ENCODE data around the gene TSC2.
"Not testable (repeated sequence)": the region's sequence is repeated elsewhere in the genome, so short reads cannot be mapped to it uniquely, and the experiment has no call there.

The TSC2 gene

GRCh38 chr16:2095315-2095853 is 47.6 kb downstream of the TSC2 start:
- no peaks in the 10 kb centered on the region for H3K9me3 ChIP-seq (replicated peaks in 1 of 2; ENCODE audit: control insufficient read depth in 2 of 2, insufficient read depth in 1 of 2, low read depth in 1 of 2, low read length in 2 of 2)
- no peak overlapping the region for H3K18ac ChIP-seq (ENCODE audit: low read length)
- no peak overlapping the region for H3K14ac ChIP-seq (ENCODE audit: low read length)
- H3K79me1 ChIP-seq (ENCODE audit: low read depth, low read length): peaks cover 11% of the 10 kb centered on the region
- H3K23ac ChIP-seq (ENCODE audit: low read depth, low read length, poor library complexity): no peak overlapping the region
- H2BK5ac ChIP-seq (ENCODE audit: low read length): no peak overlapping the region
- no peak overlapping the region for H3K4ac ChIP-seq (ENCODE audit: low read length)
- no peak overlapping the region for H3K27ac ChIP-seq (replicated peaks; ENCODE audit: low read length)
- no peak overlapping the region for H2BK15ac ChIP-seq (ENCODE audit: low read length)
- H2AK5ac ChIP-seq (ENCODE audit: low read depth, low read length): no peak overlapping the region
- H4K91ac ChIP-seq (ENCODE audit: low read depth, low read length, poor library complexity): no peak overlapping the region
- H3K27me3 ChIP-seq (ENCODE audit: control insufficient read depth in 3 of 3, insufficient read depth in 3 of 3, low read depth in 1 of 3, low read length in 3 of 3): no peaks in the 10 kb centered on the region
- H3K4me1 ChIP-seq (ENCODE audit: control insufficient read depth in 2 of 2, insufficient read depth in 1 of 2, low read depth in 1 of 2, low read length in 2 of 2): peaks cover 0 to 16% of the 10 kb centered on the region in 2 donors
- H2BK12ac ChIP-seq (ENCODE audit: low read length): no peak overlapping the region
- no peak overlapping the region for H2AFZ ChIP-seq (ENCODE audit: low read length)
- H2BK120ac ChIP-seq (ENCODE audit: low read depth, low read length): no peak overlapping the region
- WGBS, 2 donors (ENCODE audit: extremely low coverage in 2 of 2, insufficient read length in 2 of 2, insufficient replicate concordance in 1 of 2): no CpG with 5 or more reads among the region's 26 CpGs
- H4K8ac ChIP-seq (ENCODE audit: low read depth, low read length): no peak overlapping the region
- H3K36me3 ChIP-seq (replicated peaks in 1 of 2; ENCODE audit: control insufficient read depth in 2 of 2, insufficient read depth in 2 of 2, low read length in 2 of 2): peaks cover 20 to 75% of the 10 kb centered on the region in 2 donors
- peak overlapping the region in 1 of 2 donors; percentile 43 for H3K4me3 ChIP-seq (ENCODE audit: low read length in 2 of 2)
- H3K9ac ChIP-seq (ENCODE audit: low read depth, low read length, poor library complexity): peak overlapping the region; percentile 60
- DNase-seq (ENCODE audit: low spot score): no peak
- H3K4me2 ChIP-seq (ENCODE audit: insufficient read depth, low read length, poor library complexity, severe bottlenecking): no peak overlapping the region

GRCh38 chr16:2095918-2096582 is 48.3 kb downstream of the TSC2 start:
- no peak overlapping the region for H2BK120ac ChIP-seq (ENCODE audit: low read depth, low read length)
- no peak overlapping the region for H4K91ac ChIP-seq (ENCODE audit: low read depth, low read length, poor library complexity)
- peak overlapping the region in 1 of 2 donors; percentile 13 for H3K4me3 ChIP-seq (ENCODE audit: low read length in 2 of 2)
- H4K8ac ChIP-seq (ENCODE audit: low read depth, low read length): peak overlapping the region; percentile 19
- H3K27me3 ChIP-seq (ENCODE audit: control insufficient read depth in 3 of 3, insufficient read depth in 3 of 3, low read depth in 1 of 3, low read length in 3 of 3): no peaks in the 10 kb centered on the region
- no peak overlapping the region for H3K23ac ChIP-seq (ENCODE audit: low read depth, low read length, poor library complexity)
- H3K4me1 ChIP-seq (ENCODE audit: control insufficient read depth in 2 of 2, insufficient read depth in 1 of 2, low read depth in 1 of 2, low read length in 2 of 2): peaks cover 0 to 14% of the 10 kb centered on the region in 2 donors
- DNase-seq (ENCODE audit: low spot score): no peak
- no peak overlapping the region for H3K9ac ChIP-seq (ENCODE audit: low read depth, low read length, poor library complexity)
- no peak overlapping the region for H2BK15ac ChIP-seq (ENCODE audit: low read length)
- no peak overlapping the region for H2AK5ac ChIP-seq (ENCODE audit: low read depth, low read length)
- H3K18ac ChIP-seq (ENCODE audit: low read length): no peak overlapping the region
- H3K14ac ChIP-seq (ENCODE audit: low read length): no peak overlapping the region
- WGBS, 2 donors (ENCODE audit: extremely low coverage in 2 of 2, insufficient read length in 2 of 2, insufficient replicate concordance in 1 of 2): no CpG with 5 or more reads among the region's 23 CpGs
- no peak overlapping the region for H2BK5ac ChIP-seq (ENCODE audit: low read length)
- H3K4ac ChIP-seq (ENCODE audit: low read length): no peak overlapping the region
- H3K79me1 ChIP-seq (ENCODE audit: low read depth, low read length): peaks cover 11% of the 10 kb centered on the region
- no peak overlapping the region for H2BK12ac ChIP-seq (ENCODE audit: low read length)
- peaks cover 19 to 74% of the 10 kb centered on the region in 2 donors for H3K36me3 ChIP-seq (replicated peaks in 1 of 2; ENCODE audit: control insufficient read depth in 2 of 2, insufficient read depth in 2 of 2, low read length in 2 of 2)
- H3K27ac ChIP-seq (replicated peaks; ENCODE audit: low read length): no peak overlapping the region
- no peak overlapping the region for H2AFZ ChIP-seq (ENCODE audit: low read length)
- no peak overlapping the region for H3K4me2 ChIP-seq (ENCODE audit: insufficient read depth, low read length, poor library complexity, severe bottlenecking)
- H3K9me3 ChIP-seq (replicated peaks in 1 of 2; ENCODE audit: control insufficient read depth in 2 of 2, insufficient read depth in 1 of 2, low read depth in 1 of 2, low read length in 2 of 2): no peaks in the 10 kb centered on the region

GRCh38 chr16:2096853-2097595 is 49.2 kb downstream of the TSC2 start:
- H3K9me3 ChIP-seq (replicated peaks in 1 of 2; ENCODE audit: control insufficient read depth in 2 of 2, insufficient read depth in 1 of 2, low read depth in 1 of 2, low read length in 2 of 2): no peaks in the 10 kb centered on the region
- no peak for DNase-seq (ENCODE audit: low spot score)
- H3K23ac ChIP-seq (ENCODE audit: low read depth, low read length, poor library complexity): no peak overlapping the region
- no peak overlapping the region for H2BK15ac ChIP-seq (ENCODE audit: low read length)
- H3K4ac ChIP-seq (ENCODE audit: low read length): no peak overlapping the region
- H2BK5ac ChIP-seq (ENCODE audit: low read length): no peak overlapping the region
- no peak overlapping the region for H2BK12ac ChIP-seq (ENCODE audit: low read length)
- peaks cover 0 to 7% of the 10 kb centered on the region in 2 donors for H3K4me1 ChIP-seq (ENCODE audit: control insufficient read depth in 2 of 2, insufficient read depth in 1 of 2, low read depth in 1 of 2, low read length in 2 of 2)
- no peak overlapping the region for H4K91ac ChIP-seq (ENCODE audit: low read depth, low read length, poor library complexity)
- peaks cover 8% of the 10 kb centered on the region for H3K79me1 ChIP-seq (ENCODE audit: low read depth, low read length)
- WGBS, 2 donors (ENCODE audit: extremely low coverage in 2 of 2, insufficient read length in 2 of 2, insufficient replicate concordance in 1 of 2): no CpG with 5 or more reads among the region's 25 CpGs
- H3K14ac ChIP-seq (ENCODE audit: low read length): no peak overlapping the region
- no peaks in the 10 kb centered on the region for H3K27me3 ChIP-seq (ENCODE audit: control insufficient read depth in 3 of 3, insufficient read depth in 3 of 3, low read depth in 1 of 3, low read length in 3 of 3)
- no peak overlapping the region for H2BK120ac ChIP-seq (ENCODE audit: low read depth, low read length)
- H3K27ac ChIP-seq (replicated peaks; ENCODE audit: low read length): no peak overlapping the region
- H3K36me3 ChIP-seq (replicated peaks in 1 of 2; ENCODE audit: control insufficient read depth in 2 of 2, insufficient read depth in 2 of 2, low read length in 2 of 2): peaks cover 19 to 71% of the 10 kb centered on the region in 2 donors
- H3K18ac ChIP-seq (ENCODE audit: low read length): no peak overlapping the region
- no peak overlapping the region for H2AFZ ChIP-seq (ENCODE audit: low read length)
- no peak overlapping the region for H3K4me3 ChIP-seq (ENCODE audit: low read length in 2 of 2)
- peak overlapping the region; percentile 3 for H4K8ac ChIP-seq (ENCODE audit: low read depth, low read length)
- peak overlapping the region; percentile 0 for H3K9ac ChIP-seq (ENCODE audit: low read depth, low read length, poor library complexity)
- H2AK5ac ChIP-seq (ENCODE audit: low read depth, low read length): no peak overlapping the region
- H3K4me2 ChIP-seq (ENCODE audit: insufficient read depth, low read length, poor library complexity, severe bottlenecking): no peak overlapping the region

GRCh38 chr16:2097689-2098088 is 49.9 kb downstream of the TSC2 start:
- H2BK120ac ChIP-seq (ENCODE audit: low read depth, low read length); H2BK12ac ChIP-seq (ENCODE audit: low read length); H2BK5ac ChIP-seq (ENCODE audit: low read length); H3K4ac ChIP-seq (ENCODE audit: low read length); H3K9me3 ChIP-seq (replicated peaks in 1 of 2; ENCODE audit: control insufficient read depth in 2 of 2, insufficient read depth in 1 of 2, low read depth in 1 of 2, low read length in 2 of 2); H3K18ac ChIP-seq (ENCODE audit: low read length); H2AFZ ChIP-seq (ENCODE audit: low read length); H3K9ac ChIP-seq (ENCODE audit: low read depth, low read length, poor library complexity); H2BK15ac ChIP-seq (ENCODE audit: low read length); DNase-seq (ENCODE audit: low spot score); H3K27ac ChIP-seq (replicated peaks; ENCODE audit: low read length); H3K4me2 ChIP-seq (ENCODE audit: insufficient read depth, low read length, poor library complexity, severe bottlenecking); H4K8ac ChIP-seq (ENCODE audit: low read depth, low read length); H3K4me1 ChIP-seq (ENCODE audit: control insufficient read depth in 2 of 2, insufficient read depth in 1 of 2, low read depth in 1 of 2, low read length in 2 of 2); H4K91ac ChIP-seq (ENCODE audit: low read depth, low read length, poor library complexity); H3K27me3 ChIP-seq (ENCODE audit: control insufficient read depth in 3 of 3, insufficient read depth in 3 of 3, low read depth in 1 of 3, low read length in 3 of 3); H3K79me1 ChIP-seq (ENCODE audit: low read depth, low read length); H3K4me3 ChIP-seq (ENCODE audit: low read length in 2 of 2); H2AK5ac ChIP-seq (ENCODE audit: low read depth, low read length); H3K23ac ChIP-seq (ENCODE audit: low read depth, low read length, poor library complexity); H3K14ac ChIP-seq (ENCODE audit: low read length): not testable (repeated sequence)
- H3K36me3 ChIP-seq (replicated peaks in 1 of 2; ENCODE audit: control insufficient read depth in 2 of 2, insufficient read depth in 2 of 2, low read length in 2 of 2): peaks cover 21 to 69% of the 10 kb centered on the region in 2 donors
- WGBS, 2 donors (ENCODE audit: extremely low coverage in 2 of 2, insufficient read length in 2 of 2, insufficient replicate concordance in 1 of 2): no CpG with 5 or more reads among the region's 14 CpGs
